ENCODE data around the gene ZNF605. TPM values are rescaled to one million over a fixed set of nuclear protein-coding genes. Genes with fewer than 3 reads are reported as not detected.
"Not testable (repeated sequence)": the region's sequence is repeated elsewhere in the genome, so short reads cannot be mapped to it uniquely, and the experiment has no call there.

ZNF605 gene
- total RNA-seq, 2 experiments from 2014 or later: 8.9 to 10.0 TPM

DNA sequence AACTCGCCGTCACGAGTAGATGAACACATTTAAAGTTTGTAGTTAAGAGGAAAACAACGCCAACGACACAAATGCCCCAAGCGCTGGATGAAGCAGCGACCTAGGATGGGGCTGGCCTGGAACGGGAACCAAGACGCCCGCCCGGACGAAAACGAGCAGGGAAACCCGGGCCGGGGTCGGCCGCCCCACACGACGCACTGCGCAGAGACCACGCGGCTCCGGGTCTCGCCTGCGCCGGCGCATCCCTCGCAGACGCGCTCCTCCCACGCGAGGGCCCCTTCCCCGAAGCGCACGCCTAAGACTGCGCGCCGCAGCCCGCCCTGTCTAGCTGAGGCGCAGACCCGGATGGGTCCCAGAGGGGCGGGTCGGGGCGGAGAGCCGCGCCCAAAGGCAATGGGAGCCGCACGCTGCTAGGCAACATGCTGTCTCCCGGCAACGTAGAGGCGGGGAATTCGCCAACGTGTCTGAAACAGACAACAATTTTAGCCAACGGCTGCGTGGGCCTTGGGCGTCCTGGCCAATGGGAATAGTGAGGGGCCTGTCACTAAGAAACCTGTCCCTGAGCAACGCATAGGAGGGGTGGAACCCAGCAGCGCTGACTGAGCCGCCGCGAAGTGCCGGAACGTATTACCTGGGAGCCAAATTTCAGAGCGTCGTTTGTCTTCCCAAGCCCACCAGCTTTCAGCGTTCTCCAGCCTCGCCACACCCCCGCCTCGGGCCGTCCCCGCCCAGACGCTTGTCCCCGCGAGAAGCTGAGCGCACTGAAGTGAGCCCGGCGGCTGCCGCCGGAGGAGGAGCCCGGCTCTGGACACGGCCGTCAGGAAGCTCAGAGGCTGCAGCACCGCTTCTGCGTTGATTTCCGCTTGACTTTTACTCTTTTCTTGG, 47.7 kb downstream of the ZNF605 start:
- DNase-seq: peak; percentile 99
- H3K4me1 Mint-ChIP-seq: peaks cover 23% of the 10 kb centered on the region

DNA sequence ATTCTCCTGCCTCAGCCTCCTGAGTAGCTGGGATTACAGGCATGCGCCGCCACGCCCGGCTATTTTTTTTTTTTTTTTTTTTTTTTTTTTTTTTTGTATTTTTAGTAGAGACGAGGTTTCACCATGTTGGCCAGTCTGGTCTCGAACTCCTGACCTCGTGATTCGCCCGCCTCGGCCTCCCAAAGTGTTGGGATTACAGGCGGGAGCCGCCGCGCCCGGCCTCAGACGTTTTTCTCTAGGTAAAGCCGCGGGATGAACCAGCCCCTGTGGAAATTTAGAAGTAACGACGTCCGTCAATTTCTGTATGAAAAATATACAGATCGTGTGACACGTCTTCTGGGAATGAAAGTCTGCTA, 48.3 kb downstream of the ZNF605 start:
- peaks cover 10% of the 10 kb centered on the region for H3K9me3 Mint-ChIP-seq (ENCODE audit: low read depth)
- ATAC-seq, DNase-seq: not testable (repeated sequence)
- CTCF ChIA-PET: interaction anchor here (1.3 kb wide), 1 partner anchor 73 kb away, joined by 3 read pairs; no protein-coding TSS in a partner anchor
- peaks cover 20% of the 10 kb centered on the region for H3K36me3 Mint-ChIP-seq
- peaks cover 15% of the 10 kb centered on the region for H3K27me3 Mint-ChIP-seq
- peaks cover 23% of the 10 kb centered on the region for H3K4me1 Mint-ChIP-seq
- H3K27ac Mint-ChIP-seq: peak overlapping the region; percentile 70
- peak overlapping the region; percentile 81 for H3K4me3 Mint-ChIP-seq

More for the DNA sequence above, 47.7 kb downstream of the ZNF605 start:
- Mint-ChIP-seq H3K36me3 (peaks cover 21% of the 10 kb centered on the region), H3K27me3 (peaks cover 15% of the 10 kb centered on the region), H3K4me3 (peak overlapping the region; percentile 81), H3K27ac (peak overlapping the region; percentile 94), H3K9me3 (ENCODE audit: low read depth) (peaks cover 10% of the 10 kb centered on the region)
- CTCF ChIA-PET: interaction anchor here (1.1 kb wide), 1 partner anchor 130 kb away, joined by 6 read pairs; the partner anchor contains the start of gene ZNF84
- peak; percentile 96 for ATAC-seq

DNA sequence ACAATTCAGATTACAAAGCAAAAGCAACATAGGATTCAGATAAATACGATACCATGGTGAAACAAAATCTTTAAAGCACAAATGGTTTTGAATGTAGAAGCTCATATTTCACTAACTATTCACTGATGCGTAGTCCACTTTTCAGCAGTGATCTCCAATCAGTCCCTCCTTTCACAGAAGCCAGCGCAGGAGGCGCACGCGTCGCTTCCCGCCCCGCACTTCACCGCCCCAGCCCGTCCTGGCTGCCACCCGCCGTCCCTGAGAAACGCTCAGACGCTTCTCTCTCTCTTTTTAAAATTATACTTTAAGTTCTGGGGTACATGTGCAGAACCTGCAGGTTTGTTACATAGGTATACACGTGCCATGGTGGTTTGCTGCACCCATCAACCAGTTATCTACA, 48.9 kb downstream of the ZNF605 start:
- Mint-ChIP-seq H3K27me3 (peaks cover 15% of the 10 kb centered on the region), H3K9me3 (ENCODE audit: low read depth) (peaks cover 8% of the 10 kb centered on the region), H3K4me1 (peaks cover 23% of the 10 kb centered on the region), H3K4me3 (no peak overlapping the region), H3K27ac (no peak overlapping the region), H3K36me3 (peaks cover 18% of the 10 kb centered on the region)
- DNase-seq (no peak), ATAC-seq (no peak)
- CTCF ChIA-PET: interaction anchor here (1.3 kb wide), 1 partner anchor 73 kb away, joined by 3 read pairs; no protein-coding TSS in a partner anchor

DNA sequence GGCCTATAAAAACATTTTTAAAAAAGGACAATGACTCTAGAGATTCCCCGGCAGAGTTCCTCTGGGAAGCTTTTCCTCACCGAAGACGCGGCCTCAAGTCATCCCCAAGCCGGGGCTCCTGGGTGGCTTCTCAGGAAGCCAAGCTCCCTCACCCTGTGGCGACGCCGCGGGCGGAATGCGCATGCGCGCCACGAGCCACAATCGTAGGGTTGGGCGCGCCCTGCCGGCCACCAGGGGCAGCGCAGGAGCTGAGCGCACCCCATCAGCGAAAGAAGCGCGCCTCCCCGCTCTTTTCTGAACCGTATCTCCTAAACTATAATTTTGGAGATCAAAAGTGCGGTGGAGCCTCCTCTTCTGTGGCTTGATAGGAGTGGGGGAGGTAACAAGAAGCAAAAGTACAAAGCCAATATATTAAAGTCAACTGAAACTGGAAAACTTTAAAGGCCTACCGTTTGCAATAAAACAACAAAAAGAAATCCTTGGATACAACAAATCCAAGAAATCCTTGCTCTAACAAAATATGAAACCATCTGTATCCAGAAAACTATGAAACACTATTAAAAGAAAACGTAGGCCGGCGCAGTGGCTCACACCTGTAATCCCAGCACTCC, 51.3 kb downstream of the ZNF605 start:
- peaks cover 4% of the 10 kb centered on the region for H3K36me3 Mint-ChIP-seq
- ATAC-seq (peak; percentile 14), DNase-seq (peak; percentile 92)
- H3K27me3 Mint-ChIP-seq: peaks cover 15% of the 10 kb centered on the region
- H3K27ac Mint-ChIP-seq: no peak overlapping the region
- H3K9me3 Mint-ChIP-seq (ENCODE audit: low read depth): peaks cover 3% of the 10 kb centered on the region
- no peak overlapping the region for H3K4me3 Mint-ChIP-seq
- CTCF ChIA-PET: interaction anchor here (0.5 to 2.3 kb wide), 39 partner anchors 12 to 276 kb away, joined by 3 to 19 read pairs (median 4); partner anchors contain the start of genes CHFR, GOLGA3, ZNF10 and ZNF26
- peaks cover 21% of the 10 kb centered on the region for H3K4me1 Mint-ChIP-seq

- CTCF ChIA-PET: no interaction called here
- DNase-seq: no peak
Measured at GRCh38 chr12:132899033-132899432, 57.1 kb downstream of the ZNF605 start.

GRCh38 chr12:132888852-132889251, 67.3 kb downstream of the ZNF605 start:
- peaks cover 15% of the 10 kb centered on the region for H3K4me1 Mint-ChIP-seq
- ATAC-seq (no peak), DNase-seq (no peak)
- CTCF ChIA-PET: interaction anchor here (0.7 kb wide), 1 partner anchor 25 kb away, joined by 3 read pairs; no protein-coding TSS in a partner anchor
- H3K36me3 Mint-ChIP-seq: peaks cover 31% of the 10 kb centered on the region
- peak overlapping the region; percentile 48 for H3K27ac Mint-ChIP-seq
- peak overlapping the region; percentile 34 for H3K4me3 Mint-ChIP-seq
- peaks cover 5% of the 10 kb centered on the region for H3K9me3 Mint-ChIP-seq (ENCODE audit: low read depth)
- no peaks in the 10 kb centered on the region for H3K27me3 Mint-ChIP-seq

More at GRCh38 chr12:132899033-132899432, 57.1 kb downstream of the ZNF605 start:
- Mint-ChIP-seq H3K4me3 (no peak overlapping the region), H3K9me3 (ENCODE audit: low read depth) (peaks cover 3% of the 10 kb centered on the region), H3K4me1 (peaks cover 2% of the 10 kb centered on the region), H3K27ac (no peak overlapping the region), H3K27me3 (no peaks in the 10 kb centered on the region), H3K36me3 (no peaks in the 10 kb centered on the region)
- no peak for ATAC-seq

- H3K4me3 Mint-ChIP-seq: peak within 1 kb of the TSS; percentile 96
- H3K9me3 Mint-ChIP-seq (ENCODE audit: low read depth): peaks cover 5% of the 10 kb centered on the region
- ATAC-seq (peak; percentile 99), DNase-seq (peak; percentile 98)
- H3K4me1 Mint-ChIP-seq: peaks cover 19% of the 10 kb centered on the region
- H3K36me3 Mint-ChIP-seq: peaks cover 40% of the 10 kb centered on the region
- CTCF ChIA-PET: interaction anchor here (0.9 kb wide), 1 partner anchor 17 kb away, joined by 5 read pairs; no protein-coding TSS in a partner anchor
- peak within 1 kb of the TSS; percentile 100 for H3K27ac Mint-ChIP-seq
- H3K27me3 Mint-ChIP-seq: no peaks in the 10 kb centered on the region
Measured at GRCh38 chr12:132887513-132888351, 68.4 kb downstream of the ZNF605 start, which contains the start of gene CHFR. Gene CHFR, minus strand, starts transcription at chr12:132887605. Its CDS starts 277 bp downstream, at chr12:132887328.

GRCh38 chr12:132886529-132887477, 69.3 kb downstream of the ZNF605 start:
- DNase-seq (no peak), ATAC-seq (peak; percentile 14)
- Mint-ChIP-seq H3K9me3 (ENCODE audit: low read depth) (peaks cover 5% of the 10 kb centered on the region), H3K4me1 (peaks cover 25% of the 10 kb centered on the region), H3K27me3 (no peaks in the 10 kb centered on the region), H3K27ac (peak overlapping the region; percentile 78), H3K36me3 (peaks cover 49% of the 10 kb centered on the region), H3K4me3 (peak overlapping the region; percentile 96)
- CTCF ChIA-PET: interaction anchor here (0.9 to 1.5 kb wide), 3 partner anchors 14 to 18 kb away, joined by 4 to 6 read pairs (median 5); no protein-coding TSS in a partner anchor

DNA sequence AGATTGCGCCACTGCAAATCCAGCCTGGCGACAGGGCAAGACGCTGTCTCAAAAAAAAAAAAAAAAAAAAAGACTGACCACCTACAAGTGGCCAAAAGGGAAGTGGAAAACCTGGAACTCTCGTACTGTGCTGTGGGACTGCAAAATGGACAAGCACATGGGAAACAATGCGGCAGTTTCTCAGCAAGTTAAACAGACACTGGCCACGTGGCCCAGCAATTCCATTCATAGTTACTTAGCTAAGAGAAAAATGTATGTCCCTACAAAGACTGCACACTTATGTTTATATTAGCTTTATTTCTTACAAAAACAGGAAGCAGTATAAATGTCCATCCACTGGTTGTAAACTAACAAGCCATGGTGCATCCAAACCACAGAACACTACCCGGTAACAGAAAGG, 74.3 kb downstream of the ZNF605 start:
- Mint-ChIP-seq H3K4me1 (peaks cover 21% of the 10 kb centered on the region), H3K36me3 (peaks cover 68% of the 10 kb centered on the region), H3K4me3 (no peak overlapping the region), H3K9me3 (ENCODE audit: low read depth) (peaks cover 3% of the 10 kb centered on the region), H3K27ac (no peak overlapping the region), H3K27me3 (no peaks in the 10 kb centered on the region)
- ATAC-seq: no peak
- CTCF ChIA-PET: no interaction called here
- no peak for DNase-seq

GRCh38 chr12:132874620-132875019, 81.5 kb downstream of the ZNF605 start:
- H3K9me3 Mint-ChIP-seq (ENCODE audit: low read depth); H3K27me3 Mint-ChIP-seq; ATAC-seq; CTCF ChIA-PET; H3K4me3 Mint-ChIP-seq; DNase-seq; H3K27ac Mint-ChIP-seq: not testable (repeated sequence)
- Mint-ChIP-seq H3K36me3 (peaks cover 56% of the 10 kb centered on the region), H3K4me1 (peaks cover 27% of the 10 kb centered on the region)

- no peak overlapping the region for H3K4me3 Mint-ChIP-seq
- no peaks in the 10 kb centered on the region for H3K27me3 Mint-ChIP-seq
- CTCF ChIA-PET: interaction anchor here (2.1 kb wide), 1 partner anchor 30 kb away, joined by 15 read pairs; no protein-coding TSS in a partner anchor
- H3K4me1 Mint-ChIP-seq: peaks cover 27% of the 10 kb centered on the region
- ATAC-seq (no peak), DNase-seq (no peak)
- H3K27ac Mint-ChIP-seq: peak overlapping the region; percentile 75
- H3K36me3 Mint-ChIP-seq: peaks cover 58% of the 10 kb centered on the region
- H3K9me3 Mint-ChIP-seq (ENCODE audit: low read depth): no peaks in the 10 kb centered on the region
Measured at GRCh38 chr12:132874175-132874574, 81.9 kb downstream of the ZNF605 start.

DNA sequence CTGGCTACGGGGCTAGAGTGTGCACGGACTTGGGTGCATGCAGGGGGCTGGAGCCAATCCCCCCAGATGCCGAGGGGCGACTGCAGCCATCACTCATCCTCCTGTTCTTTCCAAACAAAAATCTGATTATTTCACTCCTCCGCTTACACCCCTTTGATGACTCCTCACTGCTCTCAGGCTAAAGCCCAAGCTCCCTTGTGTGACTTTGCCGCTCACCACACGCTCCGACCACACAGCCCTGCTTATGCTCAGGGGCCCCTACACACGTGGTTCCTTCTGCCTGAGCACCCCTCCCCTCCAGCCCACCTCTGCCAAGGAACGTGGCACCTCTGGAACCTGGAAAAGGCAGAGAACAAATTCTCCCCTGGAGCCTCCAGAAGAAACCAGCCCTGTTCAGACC, 82.4 kb downstream of the ZNF605 start:
- DNase-seq (peak; percentile 51), ATAC-seq (peak; percentile 27)
- Mint-ChIP-seq H3K9me3 (ENCODE audit: low read depth) (no peaks in the 10 kb centered on the region), H3K36me3 (peaks cover 59% of the 10 kb centered on the region), H3K4me3 (peak overlapping the region; percentile 60), H3K4me1 (peaks cover 27% of the 10 kb centered on the region), H3K27ac (peak overlapping the region; percentile 75), H3K27me3 (no peaks in the 10 kb centered on the region)
- CTCF ChIA-PET: interaction anchor here (1.2 to 2.1 kb wide), 3 partner anchors 13 to 105 kb away, joined by 3 to 15 read pairs (median 4); no protein-coding TSS in a partner anchor

All from activated CD8-positive, alpha-beta memory T cell treated with anti-CD3 and anti-CD28 coated beads, Interleukin-2, amount 10 ng/mL, durations not matched to agents 7 days and 5 days (primary cell).